Activated T-cell treated with anti-CD3 and anti-CD28 coated beads, Interleukin-2, amount 50 U/mL, for 1 hour (primary cell): ENCODE results near the gene TBC1D14.

Experiments used
- DNase-seq: peaks from one replicate; pipeline ENCODE4 v3.0.0-alpha.2; 2020

The TBC1D14 gene

DNA sequence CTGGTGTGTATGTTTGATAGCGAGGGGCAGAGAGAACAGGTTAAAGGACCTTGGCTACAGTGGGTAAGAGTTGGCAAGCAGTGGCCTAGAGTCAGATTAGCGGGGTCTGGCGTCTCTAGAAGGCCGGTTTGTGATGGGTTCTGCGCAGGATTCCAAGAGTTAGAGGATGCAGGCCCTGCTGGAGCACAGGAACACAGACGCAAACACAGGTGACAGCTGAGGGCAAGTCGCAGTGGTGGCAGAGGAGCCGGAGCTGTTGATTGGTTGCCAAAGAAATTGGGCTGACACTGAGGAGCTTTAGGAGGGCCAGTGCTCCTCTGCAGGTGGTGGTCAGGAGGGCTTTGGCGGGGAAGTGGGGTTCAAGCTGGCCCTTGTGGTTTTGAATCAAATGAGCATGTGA lies 137.3 kb downstream of the TBC1D14 start:
- DNase-seq, result no peak

DNA sequence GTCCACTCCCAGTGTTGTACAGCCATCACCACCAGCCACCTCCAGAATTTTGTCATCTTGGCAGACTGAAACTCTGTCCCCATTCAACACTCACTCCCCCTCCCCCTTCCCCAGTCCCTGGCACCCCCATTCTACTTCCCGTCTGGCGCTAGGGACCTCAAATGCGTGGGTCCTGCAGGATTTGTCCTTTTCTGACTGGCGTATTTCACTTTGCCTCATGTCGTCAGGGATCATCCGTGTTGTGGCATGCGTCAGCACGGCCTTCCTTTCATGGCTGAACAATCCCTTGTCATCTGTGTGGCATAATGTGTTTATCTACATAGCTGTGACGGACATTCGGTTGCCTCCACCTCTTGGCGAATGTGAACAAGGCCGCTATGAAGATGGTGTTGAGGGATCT lies 139.0 kb downstream of the TBC1D14 start:
- no peak for DNase-seq

DNA sequence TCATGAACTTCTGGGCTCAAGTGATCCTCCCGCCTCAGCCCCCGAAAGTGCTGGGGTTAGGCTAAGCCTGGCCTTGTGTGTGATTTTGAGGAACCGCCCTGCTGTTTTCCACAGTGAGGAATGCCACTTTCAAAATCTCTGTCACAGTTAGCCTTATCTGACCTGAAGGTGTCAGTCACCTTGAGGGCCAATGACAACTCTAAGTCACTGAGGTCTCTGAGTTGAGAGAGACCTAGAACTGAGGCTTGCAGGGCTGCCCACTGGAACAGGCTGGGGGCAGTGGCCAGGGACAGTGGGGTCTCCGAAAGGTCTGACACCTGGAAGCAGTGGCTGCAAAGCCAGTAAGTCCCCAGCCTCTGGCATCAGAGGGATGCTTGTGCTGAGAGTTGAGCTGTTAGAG lies 139.7 kb downstream of the TBC1D14 start:
- no peak for DNase-seq

DNA sequence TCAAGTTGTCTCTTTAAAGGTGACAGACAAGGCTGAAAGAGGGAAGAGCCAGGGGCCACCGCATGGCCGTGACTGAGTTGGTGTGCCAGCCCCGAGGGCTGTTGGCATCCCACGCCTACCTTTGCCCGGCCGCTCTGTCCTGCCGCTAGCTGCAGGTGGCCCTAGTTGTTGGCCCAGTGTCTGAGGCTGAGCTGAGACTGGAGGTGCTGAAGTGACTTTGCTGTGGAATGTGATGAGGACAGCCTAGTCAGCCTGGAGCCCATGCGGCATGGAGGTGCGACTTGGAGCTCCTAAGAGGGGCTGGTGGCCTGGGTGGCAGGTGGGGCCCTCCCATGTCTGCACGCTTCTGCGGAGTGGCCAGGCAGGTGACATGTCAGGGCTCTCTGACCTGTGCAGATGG lies 140.1 kb downstream of the TBC1D14 start:
- DNase-seq, result no peak

DNA sequence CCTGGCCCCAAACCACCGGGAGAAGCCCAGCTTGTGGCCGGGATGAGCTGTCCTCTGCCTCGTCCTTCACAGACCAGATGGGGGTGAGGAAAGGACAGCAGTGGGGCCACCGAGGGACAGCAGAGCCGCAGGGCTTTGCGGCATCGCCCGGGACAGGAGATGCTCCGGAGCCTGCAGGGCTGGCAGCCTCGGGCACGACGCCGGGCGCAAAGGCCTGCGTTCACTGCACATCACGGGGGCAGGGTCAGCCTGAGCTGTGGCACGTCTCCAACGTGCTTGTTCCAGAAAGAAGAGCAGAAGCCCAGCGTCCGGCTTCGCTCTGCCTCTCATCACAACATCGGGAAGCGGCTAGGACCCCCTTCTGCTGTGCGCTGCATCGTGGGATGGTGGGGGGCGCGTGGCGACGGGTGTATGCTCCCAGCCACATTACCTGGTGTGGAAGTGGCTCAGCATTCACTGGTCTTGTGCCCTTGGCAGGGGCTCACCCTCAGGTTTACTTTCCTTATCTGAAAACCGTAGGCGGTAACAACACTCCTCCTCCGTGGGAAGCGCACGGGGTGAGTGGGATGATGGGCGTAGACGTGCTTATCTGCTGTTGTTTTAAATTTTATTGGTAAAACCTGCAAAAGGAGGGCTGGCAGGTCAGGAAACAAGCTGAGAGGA lies 141.0 kb downstream of the TBC1D14 start:
- DNase-seq, result no peak

- no peak for DNase-seq
These were observed 141.5 kb downstream of the TBC1D14 start for GRCh38 chr4:7051144-7051495.

DNA sequence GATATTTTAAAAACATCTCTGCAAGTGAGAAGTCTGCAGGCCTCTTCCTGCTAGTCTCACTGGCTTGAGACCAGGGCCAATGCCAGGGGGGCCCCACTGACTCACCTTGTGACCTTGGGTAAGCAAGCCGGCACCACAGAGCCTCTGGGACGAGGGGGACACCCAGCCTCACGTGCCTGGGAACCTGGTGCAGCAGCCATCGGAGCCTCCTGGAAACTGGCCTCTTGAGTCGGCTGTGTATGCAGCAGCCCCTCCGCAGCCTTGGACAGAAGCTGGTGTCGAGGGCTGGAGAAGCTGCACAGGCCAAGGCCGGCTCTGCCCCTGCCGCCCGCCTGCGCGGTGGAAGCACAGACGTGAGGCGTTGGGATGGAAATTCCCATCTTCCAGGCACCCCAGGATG lies 142.3 kb downstream of the TBC1D14 start:
- no peak for DNase-seq

- no peak for DNase-seq
These were observed 142.7 kb downstream of the TBC1D14 start for GRCh38 chr4:7052313-7052712.

DNA sequence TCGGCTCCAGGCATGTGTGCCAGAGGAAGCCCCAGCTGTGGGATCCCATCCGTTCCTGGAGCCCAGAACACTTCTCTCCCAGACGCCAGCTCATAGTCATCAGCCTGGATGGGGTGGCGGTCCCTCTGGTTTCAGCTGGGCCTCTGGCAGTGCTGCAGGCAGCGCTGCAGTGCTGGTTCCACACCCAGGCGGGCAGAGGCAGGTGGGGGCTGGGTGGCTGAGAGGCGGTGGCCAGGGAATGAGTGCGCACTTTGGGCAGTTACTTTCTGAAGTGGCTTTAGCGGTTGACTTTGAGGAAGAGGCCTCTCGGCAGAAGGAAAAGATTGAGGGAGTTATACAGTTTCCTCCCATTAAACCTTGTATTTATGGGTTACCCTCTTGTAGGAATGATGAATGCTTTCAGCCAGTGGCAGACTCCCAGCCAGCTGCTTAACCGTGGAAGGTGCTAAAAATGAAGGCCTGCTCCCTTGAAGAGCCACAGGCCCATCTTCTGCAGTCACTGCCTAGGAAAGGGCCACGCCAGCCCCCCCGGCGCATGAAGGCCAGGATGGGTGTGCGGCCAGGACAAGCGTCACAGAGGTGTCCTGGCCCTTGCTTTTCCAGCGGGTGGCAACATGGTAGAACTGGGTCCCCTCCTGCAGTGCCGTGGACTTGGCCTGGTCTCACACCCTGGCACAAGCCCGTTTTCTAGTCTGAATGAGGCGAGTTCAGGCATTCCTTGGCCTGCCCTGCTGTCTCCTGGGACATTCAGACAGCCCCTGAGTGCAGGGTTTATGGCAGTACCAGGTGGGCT lies 143.5 kb downstream of the TBC1D14 start:
- DNase-seq, result no peak

DNA sequence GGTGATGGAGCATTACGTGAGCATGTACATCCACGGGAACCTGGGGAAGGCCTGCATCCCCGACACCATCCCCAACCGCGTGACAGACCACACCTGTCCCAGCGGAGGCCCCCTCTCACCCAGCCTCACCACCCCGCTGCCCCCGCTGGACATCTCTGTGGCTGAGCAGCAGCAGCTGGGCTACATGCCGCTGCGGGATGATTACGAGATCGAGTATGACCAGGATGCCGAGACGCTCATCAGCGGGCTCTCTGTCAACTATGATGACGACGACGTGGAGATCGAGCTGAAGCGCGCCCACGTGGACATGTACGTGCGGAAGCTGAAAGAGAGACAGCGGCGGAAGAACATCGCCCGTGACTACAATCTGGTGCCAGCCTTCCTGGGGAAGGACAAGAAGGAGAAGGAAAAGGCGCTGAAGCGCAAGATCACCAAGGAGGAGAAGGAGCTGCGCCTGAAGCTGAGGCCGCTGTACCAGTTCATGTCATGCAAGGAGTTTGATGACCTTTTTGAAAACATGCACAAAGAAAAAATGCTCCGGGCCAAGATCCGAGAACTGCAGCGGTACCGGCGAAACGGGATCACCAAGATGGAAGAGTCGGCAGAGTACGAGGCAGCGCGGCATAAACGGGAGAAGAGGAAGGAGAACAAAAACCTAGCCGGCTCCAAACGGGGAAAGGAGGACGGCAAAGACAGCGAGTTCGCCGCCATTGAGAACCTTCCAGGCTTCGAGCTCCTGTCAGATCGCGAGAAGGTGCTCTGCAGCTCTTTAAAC lies 144.7 kb downstream of the TBC1D14 start:
- DNase-seq, result no peak

DNA sequence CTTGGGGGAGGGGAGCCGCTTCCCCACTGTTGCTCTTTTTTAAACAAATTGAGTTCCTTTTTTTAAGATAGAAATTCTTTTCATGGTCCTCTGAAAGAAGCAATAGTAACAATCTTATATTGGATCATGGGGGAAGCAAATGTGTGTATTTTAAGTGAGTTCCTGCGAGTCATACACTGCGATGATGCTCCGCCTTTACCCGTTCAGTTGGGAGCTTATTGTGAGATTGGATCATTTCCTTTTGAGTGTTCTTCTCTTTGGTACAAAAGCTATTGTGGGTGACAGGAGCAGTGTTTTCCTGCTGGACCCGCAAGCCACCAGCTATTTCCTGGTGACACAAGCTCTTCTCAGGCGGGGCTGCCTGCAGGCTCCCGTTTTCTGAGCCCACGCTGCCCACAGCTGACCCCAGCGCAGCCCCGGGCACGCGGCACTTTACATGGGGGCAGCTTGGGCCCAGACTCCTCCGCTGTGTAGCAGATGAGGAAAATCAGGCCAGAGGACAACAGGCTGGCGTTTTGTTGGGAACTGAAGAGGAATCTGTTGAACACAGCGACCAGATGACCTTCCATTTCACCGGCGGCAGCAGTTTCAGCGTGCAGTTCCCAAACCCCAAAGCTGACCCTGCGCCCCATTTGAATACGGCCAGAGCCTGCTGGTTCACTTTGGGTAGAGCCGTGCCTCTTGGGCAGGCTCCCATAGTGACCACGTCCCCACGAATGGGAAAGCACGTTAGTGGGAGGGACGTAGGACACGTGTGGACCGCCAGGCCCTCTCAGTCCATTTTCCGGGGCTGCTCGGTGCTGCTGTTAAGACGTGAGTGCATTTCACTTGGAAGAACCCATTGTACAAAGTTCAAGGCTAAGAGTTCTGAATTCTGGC lies 145.7 kb downstream of the TBC1D14 start:
- no peak for DNase-seq

DNA sequence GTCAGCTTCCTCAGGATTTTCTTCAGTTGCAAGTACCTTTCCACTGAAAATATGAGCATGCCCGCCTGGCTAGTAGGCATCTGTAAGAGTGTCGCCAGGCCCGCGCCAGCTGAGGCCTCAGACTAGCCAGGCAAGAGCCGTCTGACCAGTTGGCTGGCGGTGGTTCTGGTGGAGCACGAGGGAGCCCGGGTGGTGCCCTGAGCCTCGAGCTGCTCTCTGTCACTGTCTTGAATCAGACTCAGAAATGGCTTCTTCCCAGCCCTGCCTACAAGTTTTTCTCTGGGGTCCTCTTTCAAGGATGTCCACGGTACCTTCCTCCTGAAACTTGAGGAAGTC lies 146.3 kb downstream of the TBC1D14 start:
- DNase-seq, result no peak

DNA sequence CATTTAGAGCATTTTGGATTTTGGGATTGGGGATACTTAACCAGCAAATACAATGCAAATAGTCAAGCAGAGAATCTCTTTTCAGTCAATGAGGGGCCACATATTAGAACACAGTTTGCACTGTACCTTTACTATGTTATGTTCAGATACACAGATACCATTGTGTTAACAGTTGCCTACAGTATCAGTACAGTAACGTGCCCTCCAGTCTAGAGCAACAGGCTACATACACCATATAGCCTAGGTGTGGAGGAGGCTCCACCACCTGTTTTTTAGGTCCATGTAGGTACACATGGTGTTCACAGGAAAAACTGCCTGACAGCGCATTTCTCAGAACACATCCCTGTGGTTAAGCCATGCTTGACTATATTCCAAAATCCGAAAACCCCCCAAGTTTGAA lies 149.2 kb downstream of the TBC1D14 start:
- DNase-seq, result no peak

DNA sequence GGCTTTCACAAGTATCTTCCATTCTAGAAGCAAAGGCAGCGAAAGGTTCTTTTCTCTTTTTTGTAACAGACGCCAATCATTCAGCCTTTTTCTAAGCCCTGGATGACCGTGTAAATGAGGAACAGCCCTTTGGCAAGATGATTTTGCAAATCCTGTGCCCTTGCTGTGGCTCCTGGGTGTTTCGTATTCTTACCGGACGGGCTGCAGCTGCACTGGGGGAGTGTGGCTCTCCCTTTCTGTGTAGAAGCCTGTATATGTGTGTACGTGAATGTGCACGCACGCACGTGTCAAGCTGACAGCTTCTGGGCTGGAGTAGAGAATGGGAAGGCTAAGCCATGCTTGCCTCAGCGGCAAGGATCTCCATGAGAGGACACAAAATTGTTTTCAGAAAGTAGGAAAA lies 150.0 kb downstream of the TBC1D14 start:
- DNase-seq, result no peak

GRCh38 chr4:7060346-7061150 lies 150.9 kb downstream of the TBC1D14 start:
- no peak for DNase-seq

DNA sequence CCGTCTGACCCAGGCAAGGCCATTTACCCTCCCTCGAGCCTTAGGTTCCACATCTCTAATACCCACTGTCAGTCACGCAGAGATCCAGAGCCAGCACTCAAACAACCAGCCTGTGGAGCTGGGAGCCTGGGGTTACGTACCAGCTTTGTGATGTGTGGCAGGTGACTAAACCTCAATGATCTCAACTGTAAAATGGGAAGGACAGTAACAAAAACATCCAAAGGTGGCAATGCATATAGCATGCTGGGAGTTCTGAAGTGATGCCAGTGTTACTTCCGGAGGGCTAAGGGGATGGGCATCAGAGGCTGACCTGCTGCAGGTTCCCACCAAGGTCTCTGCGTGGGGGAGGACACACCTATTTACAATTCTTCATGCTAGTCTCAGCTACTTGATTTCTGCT lies 152.2 kb downstream of the TBC1D14 start:
- DNase-seq, result no peak

DNA sequence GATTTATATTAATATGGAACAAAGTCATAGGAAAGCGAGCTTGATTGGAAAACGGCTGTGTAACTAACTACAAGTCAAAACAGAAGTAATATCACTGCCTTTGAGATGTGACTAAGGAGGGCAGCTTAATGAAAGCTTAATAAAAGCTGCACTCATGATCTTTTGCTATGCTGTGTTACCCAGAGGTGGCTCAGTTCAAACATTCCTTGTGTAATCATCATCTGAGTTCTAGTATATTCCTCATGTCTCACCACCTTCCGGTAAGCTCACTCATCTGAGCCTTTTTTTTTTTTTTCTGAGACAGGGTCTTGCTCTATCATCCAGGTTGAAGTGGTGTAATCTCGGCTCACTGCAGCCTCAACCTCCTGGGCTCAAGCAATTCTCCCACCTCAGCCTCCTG lies 153.2 kb downstream of the TBC1D14 start:
- no peak for DNase-seq

DNA sequence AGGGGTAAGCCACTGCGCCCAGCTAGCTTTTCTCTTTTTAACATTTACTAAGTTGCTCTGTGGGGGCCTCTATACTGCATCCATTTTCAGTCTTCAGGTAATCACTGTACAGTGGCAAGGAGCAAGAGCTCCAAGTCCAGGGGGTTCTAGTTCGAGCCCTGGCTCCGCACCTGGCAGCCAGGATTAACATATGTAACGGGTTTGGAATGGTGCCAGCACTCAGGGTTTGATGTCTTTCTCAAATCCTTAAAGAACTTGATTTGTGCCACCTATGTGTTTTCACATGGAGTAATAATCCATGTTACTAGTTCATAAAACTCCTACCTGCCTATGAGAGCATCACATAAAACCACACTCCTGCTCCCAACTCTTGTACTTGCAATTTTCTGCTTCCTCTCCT lies 153.7 kb downstream of the TBC1D14 start:
- DNase-seq, result no peak

GRCh38 chr4:7066006-7066405 lies 156.4 kb downstream of the TBC1D14 start:
- no peak for DNase-seq

GRCh38 chr4:7066493-7066892 lies 156.9 kb downstream of the TBC1D14 start:
- no peak for DNase-seq

DNA sequence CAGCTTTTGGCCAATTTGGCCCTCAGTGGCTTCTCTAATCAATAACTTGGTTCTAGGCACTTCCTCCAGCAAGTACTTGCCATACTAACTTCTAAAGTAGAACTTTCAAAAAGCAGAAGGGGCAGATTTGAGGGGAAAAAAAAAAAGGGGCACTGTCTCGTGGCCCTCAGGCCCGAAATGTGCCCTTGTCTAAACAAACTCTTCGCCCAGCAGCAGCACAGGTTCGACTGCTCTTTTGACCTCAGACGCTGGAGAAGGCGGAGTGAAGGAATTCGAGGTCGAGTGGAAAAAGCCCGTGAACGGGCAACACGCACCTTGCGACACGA lies 157.5 kb downstream of the TBC1D14 start:
- DNase-seq, result no peak
